ENCODE measurements around the gene ZNF644.
"Not testable (repeated sequence)": the region's sequence is repeated elsewhere in the genome, so short reads cannot be mapped to it uniquely, and the experiment has no call there.

ZNF644 gene

DNA sequence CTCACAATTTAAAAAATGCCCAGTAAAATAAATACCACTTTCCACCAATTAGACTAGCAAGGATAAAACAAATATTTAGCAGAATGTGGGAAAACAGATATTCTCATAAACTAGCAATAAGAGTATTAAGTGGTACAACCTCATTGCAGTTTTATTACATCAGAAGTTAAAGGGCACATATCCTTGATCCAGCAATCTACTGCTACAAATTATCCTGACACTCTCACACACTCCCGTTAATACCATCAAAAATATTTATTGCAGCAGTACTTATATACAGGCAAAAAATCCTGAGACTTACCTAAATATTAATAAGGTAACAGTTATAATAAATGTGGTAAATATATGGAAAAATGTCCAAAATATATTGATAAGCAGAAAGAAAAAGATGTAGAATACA, 44.3 kb downstream of the ZNF644 start:
- DNase-seq = no peak

GRCh38 chr1:90973897-90974798, 47.7 kb downstream of the ZNF644 start:
- DNase-seq = no peak

GRCh38 chr1:90970208-90970607, 51.6 kb downstream of the ZNF644 start:
- DNase-seq = no peak

- no peak for DNase-seq
Measured at GRCh38 chr1:90969241-90969640, 52.6 kb downstream of the ZNF644 start.

DNA sequence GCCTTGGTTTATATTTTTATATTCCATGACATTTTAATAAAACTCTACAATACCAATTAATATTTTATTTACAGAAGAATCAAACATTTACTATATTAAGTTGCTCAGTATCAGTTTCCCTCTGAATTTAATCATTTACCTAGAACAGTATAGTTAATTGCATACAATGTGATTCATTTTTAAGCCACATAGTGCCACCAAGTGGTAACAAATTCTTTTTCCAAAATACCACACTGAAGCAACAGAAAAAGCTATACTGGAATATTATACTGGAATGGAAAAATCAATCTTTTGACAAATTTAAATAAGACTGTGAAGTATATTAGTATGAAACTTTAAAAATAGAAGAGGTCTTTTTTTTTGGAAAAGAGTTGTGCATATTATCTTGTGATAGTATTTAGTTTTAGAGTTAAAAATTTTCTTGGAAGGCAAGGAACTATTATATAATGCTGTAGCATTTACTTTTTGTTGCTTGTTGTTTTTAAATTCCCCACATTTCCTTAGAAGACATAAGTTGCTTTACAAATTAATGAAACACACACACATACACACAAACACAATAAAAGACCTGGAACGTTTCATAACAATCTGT, 57.3 kb downstream of the ZNF644 start:
- DNase-seq = no peak

DNA sequence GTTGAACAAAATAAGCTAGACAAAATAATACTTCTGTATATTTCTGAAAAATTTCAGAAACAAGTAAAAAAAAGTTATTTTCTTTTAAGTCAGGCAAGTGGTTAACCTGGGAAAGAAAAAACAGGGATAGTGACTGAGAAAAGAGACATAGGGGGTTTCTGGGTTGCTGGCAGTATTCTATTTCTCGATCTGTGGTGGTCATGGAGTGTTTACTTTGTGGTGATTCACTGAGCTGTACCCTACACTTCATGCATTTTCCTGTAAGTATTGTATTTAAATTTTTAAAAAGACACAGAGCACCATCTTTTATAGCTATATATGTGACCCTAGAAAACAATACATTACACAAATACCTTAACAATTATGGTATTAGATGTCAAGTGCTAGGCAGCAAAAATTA, 58.2 kb downstream of the ZNF644 start:
- DNase-seq = no peak

- no peak for DNase-seq
Measured at GRCh38 chr1:90963236-90963635, 58.6 kb downstream of the ZNF644 start.

DNA sequence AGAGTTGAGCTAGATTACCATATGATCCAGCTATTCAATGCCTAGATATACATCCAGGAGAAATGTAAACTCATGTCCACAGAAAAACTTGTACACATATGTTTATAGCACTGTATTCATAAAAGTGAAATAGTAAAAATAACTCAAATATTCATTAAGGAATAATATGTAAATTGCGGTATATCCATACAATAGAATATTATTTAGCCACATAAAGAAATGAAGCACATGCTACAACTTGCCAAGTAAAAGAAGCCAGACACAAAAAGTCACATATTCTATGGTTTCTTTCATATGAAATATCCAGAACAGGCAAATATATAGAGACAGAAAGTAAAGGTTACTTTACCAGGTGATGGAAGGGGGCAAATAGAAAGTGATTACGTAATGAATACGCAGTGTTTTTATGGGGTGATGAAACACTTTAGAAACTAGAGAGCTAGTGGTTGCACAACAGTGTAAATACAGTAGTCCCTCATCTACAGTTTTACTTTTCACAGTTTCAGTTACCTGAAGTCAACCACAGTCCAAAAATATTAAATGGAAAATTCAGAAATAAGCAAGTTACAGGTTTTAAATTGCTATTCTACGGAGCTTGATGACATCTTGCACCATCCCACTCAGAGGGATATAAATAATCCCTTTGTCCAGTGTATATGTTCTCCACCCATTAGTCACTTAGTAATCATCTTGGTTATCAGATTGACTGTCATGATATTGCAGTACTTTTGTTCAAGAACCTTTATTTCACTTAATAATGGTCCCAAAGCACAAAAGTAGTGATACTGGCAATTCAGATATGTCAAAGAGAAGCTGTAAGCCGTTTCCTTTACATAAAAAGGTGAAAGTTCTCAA, 62.3 kb downstream of the ZNF644 start:
- DNase-seq = no peak

- no peak for DNase-seq
Measured at GRCh38 chr1:90957497-90957896, 64.3 kb downstream of the ZNF644 start.

DNA sequence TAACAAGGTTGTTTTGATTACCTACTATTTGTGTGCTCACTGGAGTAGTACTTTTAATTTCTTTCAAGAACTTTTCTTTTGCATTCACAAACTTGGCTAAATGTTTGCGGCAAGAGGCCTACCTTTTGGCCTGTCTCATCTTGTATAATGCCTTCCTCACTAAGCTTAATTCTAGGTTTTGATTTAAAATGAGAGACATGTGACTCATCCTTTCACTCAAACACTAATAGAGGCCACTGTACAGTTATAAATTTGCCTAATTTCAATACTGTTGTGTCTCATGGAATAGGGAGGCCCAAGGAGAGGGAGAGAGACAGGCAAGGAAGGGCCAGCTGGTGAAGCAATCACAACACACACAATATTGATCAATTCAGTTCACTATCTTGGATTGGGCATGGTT, 66.1 kb downstream of the ZNF644 start:
- no peak for DNase-seq

GRCh38 chr1:90952906-90953305, 68.9 kb downstream of the ZNF644 start:
- no peak for DNase-seq

DNA sequence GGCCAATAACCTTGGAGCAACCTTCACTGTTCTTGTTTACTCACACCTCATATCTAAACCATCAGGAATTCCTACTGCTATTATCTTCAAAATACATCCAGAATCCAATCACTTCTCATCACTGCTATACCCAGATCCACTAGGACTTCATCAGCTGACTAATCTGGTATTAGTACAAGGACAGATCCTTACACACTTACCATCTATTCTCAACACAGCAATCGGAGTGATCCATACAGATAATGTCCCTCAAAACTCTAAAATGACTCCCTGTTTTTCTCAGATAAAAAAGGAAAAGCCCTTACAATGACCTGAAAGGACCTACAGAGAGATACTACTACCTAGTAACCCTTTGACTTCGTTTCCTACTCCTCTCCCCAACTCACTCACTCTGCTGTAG, 70.8 kb downstream of the ZNF644 start:
- no peak for DNase-seq

DNA sequence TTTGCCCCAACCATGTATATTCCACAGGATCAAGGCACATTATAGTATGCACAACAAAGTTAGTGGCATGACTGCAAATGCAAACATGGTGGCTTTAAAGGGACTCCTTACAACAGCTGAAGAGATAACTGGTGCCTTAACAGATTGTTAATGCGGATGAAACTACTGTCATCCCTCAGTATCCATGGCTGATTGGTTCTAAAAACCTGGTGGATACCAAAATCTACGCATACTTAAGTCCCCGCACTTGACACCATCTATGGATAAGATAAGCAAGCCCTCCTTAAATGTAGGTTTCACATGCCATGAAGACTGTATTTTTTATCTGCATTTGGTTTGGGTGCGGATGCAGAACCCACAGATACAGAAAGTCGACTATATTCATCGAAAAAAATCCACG, 73.5 kb downstream of the ZNF644 start:
- DNase-seq = no peak

- no peak for DNase-seq
Measured at GRCh38 chr1:90946630-90947029, 75.2 kb downstream of the ZNF644 start.

GRCh38 chr1:90945287-90945686, 76.5 kb downstream of the ZNF644 start:
- DNase-seq = no peak

DNA sequence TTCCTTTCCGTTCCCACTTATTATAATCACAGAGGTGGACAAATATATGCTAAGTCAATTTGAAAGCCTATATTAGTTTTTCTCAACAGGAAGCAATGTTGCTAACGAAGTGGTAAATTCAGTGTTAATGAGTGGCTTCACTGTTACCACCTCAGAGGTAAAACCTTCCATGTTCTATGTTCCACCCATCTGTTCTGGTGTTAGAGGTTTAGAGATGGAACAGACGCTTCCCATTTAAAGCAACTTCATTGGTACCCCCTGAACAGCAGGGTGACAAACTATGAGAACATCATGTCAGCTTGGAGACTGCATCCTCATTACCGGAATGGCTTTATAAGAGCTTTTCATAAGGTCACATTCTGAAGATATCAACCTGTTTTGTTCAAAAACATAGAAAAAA, 77.9 kb downstream of the ZNF644 start:
- no peak for DNase-seq

DNA sequence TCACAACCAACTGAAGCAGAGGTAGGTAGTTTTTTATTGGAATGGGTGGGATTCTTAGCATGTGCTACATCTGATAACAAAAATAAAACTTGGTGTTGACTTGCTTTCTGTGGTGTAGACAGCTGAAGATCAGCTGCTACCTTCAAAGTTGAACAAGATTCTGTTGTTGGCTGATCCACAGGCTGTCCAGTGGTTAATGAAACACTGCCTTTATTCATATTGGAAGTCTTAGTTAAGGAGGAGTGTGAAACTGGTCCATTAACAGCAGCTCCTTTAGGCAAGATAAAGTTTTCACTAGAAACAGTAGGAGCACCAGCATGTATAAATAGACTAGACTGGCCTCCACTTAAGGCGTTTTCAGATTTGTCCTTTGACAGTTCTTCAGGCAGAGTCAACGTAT, 81.1 kb downstream of the ZNF644 start:
- DNase-seq = no peak

DNA sequence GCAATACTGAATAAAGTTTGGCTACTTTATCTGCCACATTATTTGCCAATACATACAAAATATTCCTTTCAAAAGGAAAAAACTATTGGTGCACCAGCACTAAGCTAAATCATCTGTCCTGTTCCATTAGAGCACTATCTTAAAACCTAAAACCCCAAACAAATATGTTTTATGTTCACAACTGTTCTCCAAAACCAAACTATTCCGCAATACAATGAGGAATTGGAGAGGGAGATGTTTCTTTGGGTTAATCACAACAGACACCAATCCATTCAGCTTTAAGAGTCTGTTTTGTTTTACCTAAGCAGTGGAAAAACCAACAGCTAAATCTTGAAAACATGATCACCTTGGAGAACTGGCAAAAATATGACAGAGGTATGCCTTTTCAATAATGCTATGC, 85.1 kb downstream of the ZNF644 start:
- DNase-seq = no peak

- DNase-seq = no peak
Measured at GRCh38 chr1:90936061-90936460, 85.8 kb downstream of the ZNF644 start.

DNA sequence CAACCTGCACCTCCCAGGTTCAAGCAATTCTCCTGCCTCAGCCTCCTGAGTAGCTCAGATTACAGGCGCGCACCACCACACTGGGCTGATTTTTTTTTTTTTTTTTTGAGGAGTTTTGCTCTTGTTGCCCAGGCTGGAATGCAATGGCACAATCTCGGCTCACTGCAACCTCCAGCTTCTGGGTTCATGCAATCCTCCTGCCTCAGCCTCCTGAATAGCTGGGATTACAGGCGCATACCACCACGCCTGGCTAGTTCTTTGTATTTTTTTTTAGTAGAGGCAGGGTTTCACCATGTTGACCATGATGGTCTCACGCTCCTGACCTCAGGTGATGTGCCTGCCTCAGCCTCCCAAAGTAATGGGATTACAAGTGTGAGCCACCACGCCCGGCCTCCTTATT, 93.6 kb downstream of the ZNF644 start:
- not testable (repeated sequence) for DNase-seq

DNA sequence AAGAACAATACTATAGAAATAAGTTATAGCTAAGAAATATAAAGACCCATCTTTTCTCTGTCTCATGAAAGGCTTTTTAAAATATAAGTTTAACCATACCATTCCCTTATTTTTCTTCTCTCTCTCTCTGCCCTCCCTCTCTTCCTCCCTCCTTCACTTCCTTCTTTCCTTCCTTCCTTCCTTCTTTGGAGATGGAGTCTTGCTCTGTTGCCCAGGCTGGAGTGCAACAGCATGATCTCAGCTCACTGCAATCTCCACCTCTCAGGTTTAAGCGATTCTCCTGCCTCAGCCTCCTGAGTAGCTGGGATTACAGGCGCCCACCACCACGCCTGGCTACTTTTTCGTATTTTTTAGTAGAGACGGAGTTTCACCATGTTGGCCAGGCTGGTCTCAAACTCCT, 94.2 kb downstream of the ZNF644 start:
- not testable (repeated sequence) for DNase-seq

- DNase-seq = no peak
Measured at GRCh38 chr1:90926971-90927370, 94.9 kb downstream of the ZNF644 start.
